NCI-H1436 treated with DMSO at 0.1 percent for 48 hours (cell line): ENCODE measurements around the gene ARHGEF28.

ENCODE experiments used
- DNase-seq: peaks from one replicate; lab custom pipeline; 2025; lab: John Stamatoyannopoulos, UW

ARHGEF28 gene

DNA sequence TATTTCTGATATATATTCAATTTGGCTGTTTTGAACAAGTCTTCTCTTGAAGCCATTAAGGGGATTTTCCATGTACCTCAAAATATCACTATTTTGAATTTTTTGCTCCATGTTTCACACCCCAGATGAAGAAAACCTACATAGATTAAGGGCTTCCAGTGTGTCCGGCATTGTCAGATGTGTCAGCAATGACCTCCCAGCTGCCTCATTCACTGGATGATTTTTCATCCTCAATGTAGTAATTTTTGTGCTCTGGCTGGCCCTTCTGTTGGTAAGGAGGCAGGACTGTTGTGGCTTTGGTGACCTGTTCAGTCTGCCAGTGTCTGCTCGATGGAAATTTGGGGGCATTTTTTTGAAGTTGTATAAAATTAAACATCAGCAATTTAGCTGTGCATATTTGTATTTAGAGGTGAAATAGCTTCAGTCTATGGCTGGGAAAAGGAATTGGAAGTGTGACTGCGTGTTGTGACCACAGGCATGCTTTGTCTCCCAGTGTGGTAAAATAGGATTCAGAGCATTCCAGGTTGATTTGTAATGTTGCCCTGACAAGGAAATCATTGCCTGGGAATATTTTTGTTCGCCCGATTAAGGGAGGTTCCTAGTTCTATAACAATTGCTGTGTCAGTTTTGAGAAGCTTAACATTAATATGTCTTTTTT, 312.4 kb downstream of the ARHGEF28 start:
- no peak for DNase-seq

DNA sequence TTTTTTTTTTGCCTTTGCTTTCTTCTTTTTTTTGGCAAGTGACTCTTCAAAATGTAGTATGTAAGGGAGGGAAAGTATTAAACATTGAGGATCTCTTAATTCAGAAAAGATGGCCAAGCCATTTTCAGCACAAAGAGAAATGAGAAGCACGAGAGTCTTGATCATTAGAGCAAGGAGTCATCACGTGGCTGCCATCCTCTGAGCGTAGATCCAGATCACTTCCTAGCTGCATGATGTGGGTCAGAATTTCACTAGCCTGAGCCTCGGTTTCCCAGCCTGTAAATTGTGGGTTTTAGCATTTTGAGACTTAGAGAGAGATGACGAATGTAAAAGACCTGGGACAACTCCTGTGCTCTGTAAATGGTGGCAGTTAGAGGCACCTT, 312.9 kb downstream of the ARHGEF28 start:
- DNase-seq = no peak

DNA sequence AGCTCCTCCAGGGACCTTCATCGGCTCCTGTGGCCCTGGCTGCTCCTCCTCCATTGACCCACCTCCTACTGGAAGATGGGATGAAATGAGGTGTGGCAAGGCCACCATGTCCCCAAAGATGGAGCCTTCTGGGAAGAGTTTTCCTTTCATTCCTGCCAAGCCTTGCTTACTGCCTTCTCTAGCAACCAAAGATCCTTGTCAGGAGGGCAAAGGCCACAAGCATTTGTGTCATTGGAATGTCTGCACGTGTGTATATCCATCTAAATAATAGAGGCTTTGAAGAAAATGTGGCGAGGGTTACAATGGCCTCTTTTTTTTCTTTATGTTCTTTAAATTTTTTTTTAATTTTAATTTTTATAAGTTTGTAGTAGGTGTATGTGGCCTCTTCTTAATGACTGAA, 313.6 kb downstream of the ARHGEF28 start:
- DNase-seq = no peak

DNA sequence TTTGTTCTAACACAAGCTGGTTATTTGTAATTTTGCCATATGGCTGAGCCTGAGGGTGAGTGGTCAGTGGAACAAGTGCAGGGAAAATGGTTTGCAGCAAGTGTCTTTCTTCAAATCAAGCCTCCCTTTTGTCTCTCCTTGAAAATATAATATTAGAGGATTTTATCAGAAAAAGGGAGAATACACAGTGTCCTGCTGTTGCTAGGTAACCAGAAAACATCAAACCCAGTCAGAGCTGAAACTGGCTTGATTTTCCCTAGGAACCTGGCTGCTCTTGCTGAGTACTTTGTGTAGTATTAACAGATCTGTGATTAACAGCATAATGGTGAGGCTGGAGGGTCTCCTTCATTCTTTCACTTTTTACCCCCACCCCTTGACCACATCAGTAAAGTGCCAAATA, 314.0 kb downstream of the ARHGEF28 start:
- no peak for DNase-seq

DNA sequence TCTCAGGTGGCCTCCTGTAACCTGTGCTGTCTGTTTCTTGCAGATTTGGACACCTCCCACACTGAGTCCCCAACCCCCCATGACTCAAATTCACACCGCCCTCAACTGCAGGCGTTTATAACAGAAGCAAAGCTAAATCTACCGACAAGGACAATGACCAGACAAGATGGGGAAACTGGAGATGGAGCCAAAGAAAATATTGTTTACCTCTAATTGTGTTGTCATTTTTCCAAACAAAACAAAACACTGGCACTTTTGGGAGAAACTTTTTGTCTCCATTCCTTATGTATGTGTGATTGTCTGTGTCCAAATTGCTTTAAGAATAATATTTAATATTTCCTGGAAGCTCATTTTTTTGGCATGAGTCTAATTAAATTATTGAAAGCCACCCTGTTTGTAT, 314.8 kb downstream of the ARHGEF28 start:
- no peak for DNase-seq

DNA sequence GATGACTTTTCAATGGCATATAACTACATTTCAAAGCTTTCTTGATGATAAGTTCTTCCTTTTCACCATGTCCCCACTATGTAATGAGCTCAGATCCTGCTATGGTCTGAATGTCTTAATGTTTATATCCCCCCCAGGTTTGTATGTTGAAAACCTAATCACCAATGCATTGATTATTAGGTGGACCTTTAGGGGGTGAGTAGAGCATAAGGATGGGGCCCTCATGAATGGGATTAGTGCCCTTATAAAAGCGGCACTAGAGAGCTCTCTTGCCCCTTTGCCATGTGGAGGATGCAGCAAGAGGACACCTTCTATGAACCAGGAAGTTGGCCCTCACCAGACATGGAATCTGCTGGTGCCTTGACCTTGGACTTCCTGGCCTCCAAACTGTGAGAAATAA, 316.8 kb downstream of the ARHGEF28 start:
- DNase-seq = no peak

DNA sequence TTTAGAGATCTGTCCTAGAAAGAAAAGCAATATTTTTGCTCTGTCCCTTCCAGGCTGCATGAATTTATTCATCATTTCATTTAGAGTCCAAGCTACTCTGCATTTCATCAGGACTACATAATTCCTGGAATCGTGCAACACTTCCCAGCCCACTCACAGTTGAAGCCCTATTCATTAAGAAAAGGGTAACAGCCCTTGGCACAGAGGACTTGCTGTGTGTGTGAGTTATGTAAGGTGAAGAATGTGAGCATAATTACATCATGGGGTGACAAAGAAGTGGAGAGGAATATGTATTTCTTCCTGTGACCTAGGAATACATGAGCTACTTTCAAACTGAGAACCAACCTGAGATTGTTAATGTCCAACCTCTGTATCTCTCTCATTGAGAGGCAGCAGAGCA, 317.4 kb downstream of the ARHGEF28 start:
- no peak for DNase-seq

DNA sequence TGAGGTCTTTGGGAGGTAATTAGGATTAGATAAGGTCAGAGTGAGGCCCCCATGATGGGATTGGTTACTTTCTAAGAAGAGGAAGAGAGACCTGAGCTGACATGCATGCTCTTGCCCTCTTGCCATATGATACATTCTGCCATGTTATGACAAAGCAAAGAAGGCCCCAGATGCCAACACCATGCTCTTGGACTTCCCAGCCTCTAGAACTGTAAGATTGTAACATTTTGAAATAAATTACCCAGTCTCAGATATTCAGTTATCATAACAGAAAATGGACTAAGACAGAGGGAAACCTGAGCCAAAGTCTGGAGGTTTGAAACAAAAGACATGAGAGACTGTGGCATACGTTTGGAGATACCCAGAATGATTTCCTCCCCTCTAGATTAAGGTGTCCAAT, 318.6 kb downstream of the ARHGEF28 start:
- no peak for DNase-seq

DNA sequence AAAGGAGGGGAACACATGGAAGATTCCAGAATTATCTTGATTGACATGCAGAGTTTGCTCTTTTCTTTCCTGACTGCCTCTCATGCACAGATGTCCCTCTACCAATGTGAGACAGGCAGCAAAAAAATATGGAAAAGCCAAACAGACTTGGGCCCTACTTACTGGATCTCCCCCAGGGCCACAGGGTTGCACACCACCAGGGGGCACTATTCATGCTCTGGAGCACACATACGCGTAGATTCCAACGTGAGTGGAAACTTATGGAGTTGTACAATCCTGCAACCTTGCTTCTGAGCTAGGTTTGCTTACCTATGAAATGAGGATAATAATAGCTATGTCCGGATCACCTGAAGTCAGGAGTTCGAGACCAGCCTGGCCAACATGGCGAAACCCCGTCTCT, 319.5 kb downstream of the ARHGEF28 start:
- no peak for DNase-seq

DNA sequence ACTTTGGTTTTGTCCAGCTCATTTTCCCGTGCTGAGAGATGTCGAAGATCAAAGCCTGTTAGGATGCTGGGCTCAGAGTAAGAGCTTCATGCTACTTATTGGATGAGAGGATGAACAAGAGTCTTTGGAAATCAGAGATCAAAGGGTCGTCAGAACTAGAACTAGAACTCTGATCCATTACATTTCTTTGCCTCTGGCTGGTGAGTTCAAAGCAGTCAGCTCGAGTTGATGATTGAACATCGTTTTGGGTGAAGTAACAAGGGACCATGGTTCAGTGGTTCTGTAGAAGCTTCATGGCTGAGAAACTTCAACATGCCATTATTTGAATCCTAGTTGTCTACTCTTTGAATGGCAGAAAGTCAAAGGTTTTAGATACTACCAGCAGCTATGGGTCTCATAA, 320.3 kb downstream of the ARHGEF28 start:
- DNase-seq = no peak

DNA sequence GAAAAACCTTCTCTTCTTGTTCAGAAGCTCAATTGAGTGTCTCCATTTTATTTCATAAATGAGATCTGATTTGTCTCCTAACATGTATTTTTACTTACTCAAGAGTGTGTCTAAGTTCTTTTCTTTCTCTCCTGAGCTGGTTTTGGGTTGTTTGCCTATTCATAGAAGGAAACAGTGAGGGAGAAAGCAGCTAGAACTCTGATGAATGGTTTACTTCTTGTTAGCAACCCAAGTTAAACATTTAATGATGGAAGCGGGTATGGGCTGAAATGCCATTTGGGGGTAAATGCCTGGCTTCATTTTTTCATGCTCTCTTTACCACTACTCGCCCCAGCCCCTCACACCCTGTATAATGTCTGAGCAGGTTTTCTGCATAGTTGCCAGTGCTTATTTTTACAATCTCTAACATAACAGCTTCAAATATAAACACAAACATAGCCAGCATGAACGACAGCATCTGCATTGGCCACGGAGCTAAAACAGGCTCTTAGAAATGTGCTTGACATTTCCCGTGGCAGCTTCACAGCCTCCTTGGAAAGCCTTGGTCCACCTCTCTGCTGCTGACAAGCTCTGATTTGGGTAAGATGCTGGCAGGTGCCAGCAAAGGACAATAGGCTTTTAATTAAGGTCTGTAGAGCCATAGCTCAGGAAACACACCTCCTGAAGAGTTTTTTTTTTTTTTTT, 321.1 kb downstream of the ARHGEF28 start:
- no peak for DNase-seq

DNA sequence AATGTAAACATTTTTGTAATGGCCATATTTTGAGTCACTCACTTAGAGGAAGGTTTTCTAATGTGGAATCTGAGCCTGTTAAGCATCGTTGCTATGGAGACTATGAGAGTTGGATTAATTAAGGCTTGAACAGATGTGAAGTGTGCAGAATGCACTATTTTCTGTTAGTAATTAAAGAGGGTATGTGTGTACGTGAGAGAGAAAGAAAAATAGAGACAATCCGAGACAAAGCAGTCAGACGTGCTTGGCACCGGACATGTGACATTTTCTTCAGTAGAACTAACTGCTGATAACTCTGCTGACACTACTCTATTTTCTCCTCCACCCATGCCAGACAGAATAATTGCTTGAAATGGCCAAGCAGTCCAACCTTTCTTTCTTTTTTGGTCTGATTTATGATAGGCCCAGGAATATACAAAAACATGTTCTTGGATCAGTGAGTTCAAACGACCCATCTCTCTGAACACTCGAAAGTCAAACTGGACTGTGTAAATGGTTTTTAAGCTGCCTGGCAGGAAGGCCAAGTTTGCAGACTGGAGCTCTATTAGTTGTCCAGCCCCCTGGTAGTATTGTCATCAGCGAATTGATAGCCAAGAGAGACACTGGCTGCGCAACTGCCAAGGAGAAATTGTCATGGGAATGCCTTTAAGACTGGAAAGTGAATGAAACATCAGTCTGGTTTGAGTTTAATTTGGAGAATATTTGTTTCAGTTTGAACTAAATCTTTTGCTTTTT, 322.1 kb downstream of the ARHGEF28 start:
- DNase-seq = peak; percentile 69

DNA sequence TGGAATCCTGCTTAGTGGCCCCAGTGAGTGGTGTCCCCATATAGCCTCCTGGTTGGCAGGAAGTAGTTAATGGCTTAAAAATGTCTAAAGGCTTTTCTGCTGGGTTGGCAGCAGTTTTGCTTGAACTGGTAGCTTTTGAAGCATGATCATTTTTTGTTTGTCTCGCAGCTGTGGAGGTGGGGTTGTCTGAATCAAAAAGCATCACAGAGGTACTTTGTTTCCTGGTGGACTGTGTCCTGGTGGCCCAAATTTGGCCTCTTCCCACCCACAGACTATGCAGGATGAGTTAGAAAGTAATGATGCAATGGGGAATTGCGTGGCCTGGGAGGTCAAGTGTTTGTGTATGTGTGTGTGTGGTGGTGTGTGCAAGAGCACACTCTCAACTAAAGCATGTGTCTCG, 322.7 kb downstream of the ARHGEF28 start:
- DNase-seq = no peak

DNA sequence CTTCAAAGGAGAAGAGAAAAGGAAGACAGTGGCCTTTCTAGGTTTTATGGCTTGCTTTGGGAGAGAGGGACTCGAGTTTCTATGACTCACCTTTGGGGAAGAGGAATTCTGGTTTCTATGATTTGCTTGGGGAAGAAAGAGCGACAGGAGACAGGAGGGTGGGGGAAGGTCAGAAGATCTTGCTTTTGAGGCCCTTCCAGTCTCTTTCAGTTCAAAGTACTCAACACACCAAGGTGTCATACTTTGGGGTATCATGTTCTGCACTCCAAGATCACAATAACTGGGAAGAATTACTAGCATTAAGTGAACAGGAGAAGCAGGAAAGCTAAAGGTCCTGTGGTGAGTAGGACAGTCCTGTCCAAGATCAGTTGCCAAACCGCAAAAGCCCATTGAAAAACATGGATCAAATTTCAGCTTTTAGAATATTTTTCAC, 324.5 kb downstream of the ARHGEF28 start:
- DNase-seq = no peak

DNA sequence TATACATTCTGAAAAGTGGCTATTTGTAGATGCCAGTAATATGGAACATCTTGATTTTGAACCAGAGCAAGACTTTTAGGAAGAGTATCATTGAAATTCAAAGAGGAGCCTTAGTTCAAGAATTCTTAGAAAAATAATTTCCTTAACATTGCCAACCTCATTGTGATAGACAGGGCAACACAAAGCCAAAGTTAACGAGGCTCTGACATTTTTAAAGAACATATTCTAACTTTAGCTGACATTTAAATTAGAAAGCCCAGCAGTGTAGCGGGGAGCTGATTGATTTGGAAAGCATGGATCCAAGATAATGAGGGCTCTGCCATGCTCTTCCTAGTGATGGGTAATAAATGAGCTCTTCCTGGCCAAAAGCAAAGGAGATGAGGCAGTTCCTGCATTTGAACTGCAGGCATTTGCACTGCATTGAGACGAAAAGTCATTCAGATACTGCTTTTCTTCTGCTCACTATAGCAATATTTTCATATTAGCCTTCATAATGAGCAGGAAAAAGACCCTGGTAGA, 325.0 kb downstream of the ARHGEF28 start:
- DNase-seq = no peak

DNA sequence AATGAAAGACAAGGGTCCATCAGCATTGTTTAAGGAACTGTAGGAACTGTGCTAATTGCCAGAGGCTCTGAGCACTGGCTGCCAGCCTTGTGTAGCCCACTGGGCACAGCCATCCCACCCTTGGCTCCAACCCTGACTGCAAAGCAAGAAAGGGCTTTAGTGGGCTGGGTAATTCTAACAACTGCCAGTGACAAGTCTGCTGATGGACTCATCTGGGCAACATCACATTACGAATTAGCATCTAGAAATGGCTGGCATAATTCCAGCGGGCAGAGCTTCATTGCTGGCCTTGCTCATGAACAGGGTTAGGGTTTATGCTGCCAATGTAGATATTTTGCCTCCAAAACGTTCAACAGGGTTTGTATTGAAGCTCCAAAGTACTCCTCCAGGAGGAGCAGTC, 326.9 kb downstream of the ARHGEF28 start:
- no peak for DNase-seq

DNA sequence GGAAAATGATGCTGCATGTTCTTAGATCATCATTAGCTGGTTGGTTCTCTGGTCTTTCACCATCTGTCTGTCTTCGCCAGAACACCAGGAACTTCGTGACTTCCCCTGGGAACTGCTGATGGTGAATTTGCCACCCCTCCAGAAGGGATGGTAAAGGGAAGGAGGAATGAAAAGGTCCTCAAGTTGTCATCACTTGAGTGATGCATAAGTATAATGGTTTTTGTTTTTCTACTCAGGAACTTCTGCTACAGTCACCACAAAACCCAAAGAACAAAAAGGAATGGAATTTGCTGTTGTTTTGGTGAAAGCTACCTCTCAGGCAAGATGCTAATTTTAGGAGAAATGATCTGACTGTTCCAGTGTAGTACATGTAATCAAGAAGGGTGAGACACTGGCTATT, 328.4 kb downstream of the ARHGEF28 start:
- DNase-seq = no peak

DNA sequence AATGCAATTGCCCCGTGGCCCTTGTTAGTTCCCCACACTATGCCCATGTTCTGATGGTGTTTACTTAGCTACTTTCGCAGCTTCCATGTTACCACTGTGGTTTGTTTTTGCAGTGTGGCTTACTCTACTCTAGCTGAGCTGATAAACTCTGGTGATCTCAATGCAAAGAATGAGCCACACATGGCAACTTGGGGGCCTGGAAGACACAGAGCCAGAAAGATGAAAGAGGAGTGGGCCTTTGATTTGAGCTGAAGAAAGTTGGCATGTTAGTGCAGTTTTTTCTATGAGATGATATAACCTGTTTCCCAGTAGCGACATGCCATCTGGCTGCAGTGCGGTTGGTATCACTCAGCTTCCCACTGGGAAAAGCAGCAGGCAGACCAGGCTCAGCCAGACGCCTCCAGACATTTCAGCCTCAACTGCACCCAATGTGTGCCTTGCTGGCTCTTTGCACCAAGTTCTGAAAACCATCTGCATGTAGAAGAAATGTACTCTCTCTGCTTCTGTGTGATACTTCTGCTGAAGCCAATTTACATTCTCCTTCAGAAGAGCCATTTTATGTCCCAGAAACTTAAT, 329.4 kb downstream of the ARHGEF28 start:
- DNase-seq = no peak

DNA sequence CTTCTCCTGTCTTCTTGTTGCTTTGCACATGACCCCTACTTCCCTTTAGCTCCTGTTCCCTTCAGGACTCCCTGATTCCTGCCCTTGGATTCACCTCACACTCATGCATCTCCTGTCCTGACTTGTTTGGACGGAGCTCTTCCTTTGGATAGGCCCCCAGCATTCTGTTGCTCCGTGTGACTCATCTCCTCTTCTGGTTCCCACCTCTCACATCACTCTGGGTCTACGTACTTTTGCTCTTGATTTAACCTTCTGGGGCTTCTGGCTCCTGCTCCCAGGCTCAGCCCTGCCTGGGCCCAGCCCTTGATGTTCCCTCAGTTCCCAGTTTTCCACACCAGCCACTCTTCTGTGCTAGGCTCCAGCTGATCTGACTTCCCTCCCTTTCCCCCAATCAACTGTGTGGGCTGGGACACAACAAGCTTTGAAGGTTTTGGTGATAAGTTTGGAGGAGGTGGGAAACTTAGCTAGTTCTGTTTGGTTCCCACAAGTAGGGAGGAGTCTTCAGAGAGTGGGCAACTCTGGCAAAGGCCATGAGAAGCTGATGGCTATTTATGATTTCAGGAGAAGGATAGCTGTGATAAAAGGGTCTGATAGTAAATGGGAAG, 331.5 kb downstream of the ARHGEF28 start:
- no peak for DNase-seq

DNA sequence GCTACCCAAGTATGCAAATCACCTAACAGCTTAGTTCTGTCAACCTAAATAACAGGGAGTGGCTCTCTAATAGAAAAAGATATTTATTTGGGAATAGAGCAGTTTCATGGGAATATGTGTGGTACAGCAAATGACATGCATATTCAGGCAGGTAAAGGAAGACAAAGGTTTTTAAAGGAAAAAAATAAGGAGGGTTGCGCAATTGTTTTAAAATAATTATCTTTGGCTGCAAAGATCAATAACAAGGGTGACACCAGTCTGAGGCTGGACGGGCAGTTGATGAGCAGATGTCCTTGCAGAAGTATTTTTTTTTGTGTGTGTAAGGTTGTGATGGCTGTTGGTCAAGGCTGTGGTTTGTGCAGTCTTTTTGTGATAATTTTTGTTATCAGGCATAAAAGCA, 332.0 kb downstream of the ARHGEF28 start:
- no peak for DNase-seq

DNA sequence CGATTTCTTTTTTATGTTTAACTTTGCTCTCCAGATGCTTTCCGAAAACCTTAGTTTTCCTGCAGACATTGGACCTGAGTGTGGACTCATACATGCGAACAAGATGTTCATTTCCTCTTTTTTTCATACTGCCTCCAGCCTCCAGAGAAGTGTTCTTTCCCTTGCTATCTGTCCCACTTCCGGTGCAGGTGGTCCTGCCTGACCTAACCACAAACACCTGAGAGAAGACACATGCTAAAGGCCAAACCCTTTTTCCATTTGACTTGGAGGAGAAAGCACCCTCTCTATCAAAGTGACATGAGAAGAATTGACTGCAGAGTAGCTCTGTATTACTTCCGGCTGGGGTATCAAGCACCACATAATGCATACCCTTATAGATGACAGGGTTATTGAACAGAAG, 334.0 kb downstream of the ARHGEF28 start:
- peak; percentile 52 for DNase-seq

DNA sequence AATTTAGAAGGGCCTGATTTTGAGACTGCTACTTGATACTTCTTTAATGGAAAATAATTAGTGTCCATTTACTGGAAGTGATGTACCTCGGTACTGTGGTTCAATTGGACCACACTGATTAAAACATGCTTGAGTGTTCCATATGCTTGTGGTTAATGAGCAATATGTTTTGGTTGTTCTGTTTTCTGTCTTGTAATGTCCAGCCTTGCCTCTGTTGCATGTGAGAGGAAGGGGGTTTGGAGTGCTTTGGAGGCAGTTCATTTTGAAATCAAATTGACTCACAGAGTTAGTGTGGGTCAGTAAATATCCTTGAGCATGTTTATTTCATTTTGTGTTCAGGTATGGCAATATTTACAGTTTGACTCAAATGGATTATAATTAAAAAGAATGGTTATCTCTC, 334.4 kb downstream of the ARHGEF28 start:
- no peak for DNase-seq
